Suprapubic skin (tissue), 3 donors: Measurements from ENCODE around the gene CHST12.
"Not testable (repeated sequence)": the region's sequence is repeated elsewhere in the genome, so short reads cannot be mapped to it uniquely, and the experiment has no call there.

Experiments used
- EP300 ChIP-seq: sonication (generic); formaldehyde crosslinking; IDR thresholded peaks from one replicate; pipeline ENCODE4 v1.6.1; 2017; ENCODE audit warnings: antibody characterized with exemption
- TF ChIP-seq, protein P1 (sequence below), 2 donors: fragments of 200-600 bp in 1 of 2; fragments of 450-650 bp in 1 of 2; sonication (generic) in 1 of 2; IDR thresholded peaks; one replicate each; pipeline ENCODE4 v1.5.1; 2016 to 2019; ENCODE audit warnings: antibody characterized with exemption in 2 of 2, mild to moderate bottlenecking in 1 of 2, moderate library complexity in 1 of 2

DNA sequence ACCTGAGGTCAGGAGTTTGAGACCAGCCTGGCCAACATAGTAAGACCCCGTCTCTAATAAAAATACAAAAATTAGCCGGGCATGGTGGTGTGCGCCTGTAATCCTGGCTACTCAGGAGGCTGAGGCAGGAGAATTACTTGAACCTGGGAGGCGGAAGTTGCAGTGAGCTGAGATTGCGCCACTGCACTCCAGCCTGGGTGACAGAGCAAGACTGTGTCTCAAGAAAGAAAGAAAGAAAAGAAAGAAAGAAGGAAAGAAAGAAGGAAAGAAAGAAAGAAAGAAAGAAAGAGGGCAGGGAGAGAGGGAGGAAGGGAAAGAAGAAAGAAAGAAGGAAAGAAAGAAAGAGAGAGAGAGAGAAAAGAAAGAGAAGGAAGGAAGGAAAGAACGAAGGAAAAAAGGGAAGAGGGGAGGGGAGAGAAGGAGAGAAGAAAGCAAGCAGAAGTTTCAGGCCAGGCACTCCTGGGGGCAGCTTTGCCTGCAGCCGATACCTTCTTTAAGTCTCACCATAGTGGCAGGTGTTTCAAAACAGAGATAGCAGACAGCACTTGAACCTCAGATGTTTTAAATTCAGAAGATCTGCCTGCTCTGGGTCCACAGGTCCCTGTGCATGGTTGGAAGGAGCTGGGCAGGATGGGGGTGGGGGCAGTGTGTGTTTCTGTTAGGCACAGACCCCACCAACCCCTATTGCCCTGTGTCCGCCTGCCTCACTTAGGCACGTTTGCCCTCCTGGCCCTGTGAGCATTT, 66.2 kb downstream of the CHST12 start:
- TF ChIP-seq, protein P1, sequence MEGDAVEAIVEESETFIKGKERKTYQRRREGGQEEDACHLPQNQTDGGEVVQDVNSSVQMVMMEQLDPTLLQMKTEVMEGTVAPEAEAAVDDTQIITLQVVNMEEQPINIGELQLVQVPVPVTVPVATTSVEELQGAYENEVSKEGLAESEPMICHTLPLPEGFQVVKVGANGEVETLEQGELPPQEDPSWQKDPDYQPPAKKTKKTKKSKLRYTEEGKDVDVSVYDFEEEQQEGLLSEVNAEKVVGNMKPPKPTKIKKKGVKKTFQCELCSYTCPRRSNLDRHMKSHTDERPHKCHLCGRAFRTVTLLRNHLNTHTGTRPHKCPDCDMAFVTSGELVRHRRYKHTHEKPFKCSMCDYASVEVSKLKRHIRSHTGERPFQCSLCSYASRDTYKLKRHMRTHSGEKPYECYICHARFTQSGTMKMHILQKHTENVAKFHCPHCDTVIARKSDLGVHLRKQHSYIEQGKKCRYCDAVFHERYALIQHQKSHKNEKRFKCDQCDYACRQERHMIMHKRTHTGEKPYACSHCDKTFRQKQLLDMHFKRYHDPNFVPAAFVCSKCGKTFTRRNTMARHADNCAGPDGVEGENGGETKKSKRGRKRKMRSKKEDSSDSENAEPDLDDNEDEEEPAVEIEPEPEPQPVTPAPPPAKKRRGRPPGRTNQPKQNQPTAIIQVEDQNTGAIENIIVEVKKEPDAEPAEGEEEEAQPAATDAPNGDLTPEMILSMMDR (IDR thresholded peaks at IDR 0.05), result not testable (repeated sequence)
- TF ChIP-seq EP300, result not testable (repeated sequence)
